COR-L47 (cell line): ENCODE data around the gene MAP1LC3B.
"Not testable (repeated sequence)": the region's sequence is repeated elsewhere in the genome, so short reads cannot be mapped to it uniquely, and the experiment has no call there.

Source experiments
- DNase-seq: peaks from one replicate; lab custom pipeline; 2025; lab: John Stamatoyannopoulos, UW

MAP1LC3B gene

GRCh38 chr16:87360862-87361610, 31.1 kb upstream of the MAP1LC3B start:
- DNase-seq = no peak

DNA sequence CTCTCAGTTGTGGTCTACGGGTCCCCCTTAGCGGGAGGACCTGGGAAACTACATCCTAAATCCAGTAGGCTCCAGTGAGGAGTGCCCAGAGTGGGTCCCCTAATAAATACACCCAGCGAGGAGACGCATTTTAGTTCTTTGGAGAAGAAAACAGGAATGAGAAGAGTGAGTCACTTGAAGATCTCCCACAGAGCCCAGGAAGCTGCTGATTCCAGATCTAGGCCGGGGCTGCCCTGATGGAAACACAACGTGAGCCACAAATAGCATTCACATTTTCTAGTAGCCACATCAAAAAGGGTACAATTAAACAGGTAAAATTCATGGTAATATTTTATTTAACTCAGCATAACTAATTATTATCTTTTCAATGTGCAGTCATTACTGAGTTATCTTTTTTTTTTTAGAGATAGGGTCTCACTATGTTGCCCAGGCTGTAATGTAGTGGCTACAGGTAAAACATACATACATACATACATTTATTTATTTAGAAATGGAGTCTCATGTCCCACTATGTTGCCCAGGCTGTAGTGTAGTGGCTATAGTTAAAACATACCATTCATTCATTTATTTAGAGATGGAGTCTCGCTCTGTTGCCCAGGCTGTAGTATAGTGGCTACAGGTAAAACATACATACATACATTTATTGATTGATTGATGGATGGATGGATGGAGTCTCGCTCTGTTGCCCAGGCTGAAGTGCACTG, 30.1 kb upstream of the MAP1LC3B start:
- DNase-seq = no peak

DNA sequence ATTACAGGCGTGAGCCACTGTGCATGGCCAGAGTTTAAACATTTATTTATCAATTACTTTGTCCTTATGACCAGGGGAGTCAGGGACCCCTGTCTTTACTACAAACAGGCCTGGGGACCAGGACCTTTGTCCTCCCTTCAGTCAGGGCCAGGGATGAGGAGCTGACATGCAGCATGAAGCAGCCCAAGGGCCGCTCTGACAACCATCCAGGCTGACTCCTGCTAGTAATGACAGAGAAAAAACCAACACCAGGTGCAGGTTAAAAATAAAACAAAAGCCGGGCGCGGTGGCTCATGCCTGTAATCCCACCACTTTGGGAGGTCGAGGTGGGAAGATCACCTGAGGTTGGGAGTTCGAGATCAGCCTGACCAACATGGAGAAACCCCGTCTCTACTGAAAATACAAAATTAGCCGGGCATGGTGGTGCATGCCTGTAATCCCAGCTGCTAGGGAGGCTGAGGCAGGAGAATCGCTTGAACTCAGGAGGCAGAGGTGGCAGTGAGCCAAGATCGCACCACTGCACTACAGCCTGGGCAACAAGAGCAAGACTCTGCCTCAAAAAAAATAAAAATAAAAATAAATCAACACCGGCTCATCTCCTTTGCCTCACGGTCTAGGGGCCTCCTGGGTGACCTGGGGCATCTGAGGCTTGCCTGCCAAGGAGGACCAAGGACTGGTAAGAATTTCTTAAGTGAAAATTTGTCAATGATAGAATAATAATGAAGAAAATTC, 29.1 kb upstream of the MAP1LC3B start:
- DNase-seq = not testable (repeated sequence)

DNA sequence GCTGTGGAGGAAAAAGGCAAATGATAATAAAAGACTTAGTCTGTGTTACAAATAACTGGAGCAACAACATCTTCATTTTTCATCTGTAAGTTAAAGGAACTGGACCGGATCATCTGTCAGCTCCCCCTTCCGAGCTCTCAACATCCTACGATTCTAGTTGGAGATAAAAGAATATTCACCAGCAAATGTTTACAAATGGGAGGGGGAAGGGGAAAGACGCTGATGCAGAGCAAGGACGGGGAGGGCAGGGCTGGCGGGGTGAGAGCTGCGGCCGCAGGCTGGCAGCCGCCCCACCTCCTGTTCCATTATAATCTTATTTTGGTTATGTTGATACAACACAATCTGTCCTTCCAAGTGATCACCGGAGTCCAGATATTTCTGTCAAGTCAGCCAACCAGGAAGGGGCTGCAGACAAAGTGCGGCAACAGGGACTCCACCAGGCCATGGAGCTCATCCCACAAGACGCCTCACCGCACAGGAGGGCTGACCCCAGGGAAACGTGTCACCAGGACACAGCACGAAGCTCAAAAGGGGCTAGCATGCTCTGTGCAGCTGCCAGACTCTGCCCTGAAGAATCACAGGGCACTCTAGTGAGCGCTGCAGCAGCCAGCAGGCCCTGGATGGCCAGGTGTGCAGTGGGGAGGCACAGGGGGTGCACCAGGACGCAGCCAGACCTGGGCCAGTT, 28.2 kb upstream of the MAP1LC3B start:
- DNase-seq = peak; percentile 8

GRCh38 chr16:87365021-87365713, 27.0 kb upstream of the MAP1LC3B start:
- DNase-seq = no peak

GRCh38 chr16:87366288-87366687, 25.8 kb upstream of the MAP1LC3B start:
- no peak for DNase-seq

DNA sequence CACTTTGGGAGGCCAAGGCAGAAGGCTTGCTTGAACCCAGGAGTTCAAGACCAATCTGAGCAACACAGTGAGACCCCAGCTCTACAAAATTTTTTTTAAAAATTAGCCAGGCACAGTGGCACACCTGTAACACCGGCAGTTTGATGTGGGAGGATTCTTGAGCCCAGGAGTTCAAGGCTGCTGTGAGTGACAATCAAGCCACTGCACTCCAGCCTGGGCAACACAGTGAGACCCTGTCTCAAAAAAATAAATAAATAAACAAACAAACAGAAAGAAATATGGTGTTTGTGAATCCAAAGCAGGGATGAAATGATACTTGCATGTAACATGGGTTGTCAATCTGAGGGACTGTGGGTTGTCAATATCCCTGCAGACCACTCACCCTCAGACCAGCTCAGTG, 25.2 kb upstream of the MAP1LC3B start:
- DNase-seq = no peak

GRCh38 chr16:87367529-87367928, 24.6 kb upstream of the MAP1LC3B start:
- no peak for DNase-seq

DNA sequence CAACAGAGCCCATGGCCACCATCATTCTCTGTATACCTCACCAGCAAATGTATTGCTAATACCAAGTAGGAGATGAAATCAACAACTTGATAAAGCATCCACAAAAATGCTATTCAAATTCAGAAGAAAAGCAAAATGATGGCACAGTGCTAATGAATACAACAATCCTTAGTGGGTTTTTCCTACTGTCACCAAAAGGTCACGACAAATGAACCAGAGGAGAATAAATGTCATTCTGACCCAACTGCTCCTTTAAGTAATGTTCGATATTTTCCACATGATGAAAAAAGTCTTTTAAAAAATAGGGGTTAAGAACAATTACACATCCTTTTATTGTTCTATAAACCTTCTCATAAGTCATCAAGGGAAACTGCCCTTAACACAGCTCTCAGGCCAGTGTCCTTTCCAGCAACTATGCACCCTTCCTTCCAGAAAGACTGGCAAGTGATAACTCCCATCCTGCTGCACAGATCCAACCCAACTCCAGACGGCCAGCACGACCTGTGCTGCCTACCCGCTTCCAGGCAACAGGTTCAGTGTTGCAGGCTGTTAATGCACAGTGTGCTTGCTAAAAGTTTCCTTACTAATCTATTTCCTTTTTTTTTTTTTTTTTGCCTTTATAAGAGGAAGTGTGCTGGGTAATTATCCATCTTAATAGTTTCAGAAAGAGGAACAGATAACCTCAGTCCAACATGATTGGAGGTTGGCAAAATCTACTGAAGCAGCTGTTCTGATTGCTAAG, 23.9 kb upstream of the MAP1LC3B start:
- DNase-seq = no peak

DNA sequence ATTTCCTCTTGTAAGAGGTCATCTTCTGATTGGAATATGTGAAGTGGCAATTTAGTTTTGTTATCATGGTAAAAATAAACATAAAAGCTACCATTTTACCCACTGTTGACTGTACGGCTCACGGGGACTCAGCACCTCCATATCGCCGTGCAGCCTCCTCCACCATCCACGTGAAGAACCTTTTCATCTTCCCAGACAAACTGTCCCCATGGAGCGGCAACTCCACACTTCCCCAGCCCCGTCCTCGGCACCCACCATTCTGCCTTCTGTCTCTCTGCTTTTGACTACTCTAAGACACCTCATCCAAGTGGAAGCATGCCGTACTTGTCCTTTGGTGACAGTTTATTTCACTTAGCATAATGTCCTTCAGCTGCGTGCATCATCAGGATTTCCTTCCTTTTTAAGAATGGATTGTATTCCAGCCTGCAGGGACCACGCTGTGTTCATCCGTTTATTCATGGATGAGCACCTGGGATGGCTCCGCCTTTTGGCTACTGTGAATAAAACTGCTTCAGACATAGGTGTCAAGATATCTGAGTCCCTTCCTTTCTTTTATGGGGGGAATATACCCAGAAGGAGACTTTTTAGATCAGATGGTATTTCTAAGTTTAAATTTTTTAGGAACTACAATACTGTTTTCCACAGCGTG, 22.9 kb upstream of the MAP1LC3B start:
- DNase-seq = no peak

- DNase-seq = no peak
These were observed 22.1 kb upstream of the MAP1LC3B start for GRCh38 chr16:87369796-87370719.

DNA sequence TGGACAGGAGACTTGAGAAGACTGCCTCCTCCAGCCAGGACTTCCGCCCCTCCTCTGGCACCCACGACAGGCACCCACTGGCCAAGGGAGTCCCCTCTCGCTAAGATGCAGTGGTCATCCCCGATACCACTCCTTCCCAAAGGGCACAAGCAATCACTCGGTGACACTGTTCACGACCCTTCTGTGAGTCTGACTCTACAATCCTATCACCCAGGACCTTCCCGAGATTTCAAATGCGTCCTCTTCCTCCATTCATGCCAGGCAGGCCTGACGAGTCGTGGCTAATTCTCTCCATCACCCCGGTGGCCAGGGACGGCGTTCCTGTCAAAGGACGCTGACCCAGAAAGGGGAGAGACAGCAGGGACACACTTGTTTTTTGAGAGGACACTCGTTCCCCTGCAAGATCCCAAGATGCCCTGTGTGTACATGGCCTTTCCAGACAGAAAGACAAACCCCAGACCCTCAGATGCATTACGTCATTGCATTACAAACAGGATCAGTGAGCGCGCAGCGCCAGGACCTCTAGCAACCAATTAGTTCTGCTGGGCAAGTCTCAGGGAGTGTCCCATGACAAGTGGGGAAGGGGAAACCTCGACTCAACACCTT, 20.8 kb upstream of the MAP1LC3B start:
- no peak for DNase-seq

DNA sequence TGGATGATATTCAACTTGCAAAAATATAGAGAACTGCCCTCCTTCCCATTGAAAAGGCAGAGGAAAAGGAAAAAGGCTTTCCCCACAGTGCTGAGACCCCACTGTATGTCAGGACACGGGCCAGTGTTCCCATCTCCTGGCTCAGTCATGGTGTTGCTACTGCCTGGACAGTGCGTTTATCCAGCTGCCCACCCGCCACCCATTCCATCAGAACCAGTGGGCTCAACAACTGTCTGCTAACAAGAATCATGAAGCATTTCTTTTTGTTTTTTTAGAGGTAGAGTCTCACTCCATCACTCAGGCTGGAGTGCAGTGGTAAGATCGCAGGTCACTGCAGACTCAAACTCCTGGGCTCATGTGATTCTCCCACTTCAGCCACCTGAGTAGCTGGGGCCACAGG, 19.8 kb upstream of the MAP1LC3B start:
- DNase-seq = no peak

DNA sequence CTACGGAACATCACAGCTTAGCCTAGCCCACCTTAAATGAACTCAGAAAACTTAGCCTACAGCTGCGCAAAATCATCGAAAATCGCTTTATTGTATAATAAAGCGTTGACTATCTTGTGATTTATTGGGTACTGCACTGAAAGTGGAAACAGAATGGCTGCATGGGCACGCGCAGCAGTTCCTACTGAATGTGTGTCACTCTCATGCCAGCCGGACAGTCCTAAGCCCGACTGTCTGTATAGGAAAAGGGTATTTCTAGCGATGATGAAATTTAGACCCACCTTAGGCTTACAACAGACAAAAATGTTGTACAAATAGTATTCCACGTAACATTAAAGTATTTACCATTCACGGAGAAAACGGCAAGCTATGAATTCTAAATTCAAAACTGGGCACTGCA, 17.8 kb upstream of the MAP1LC3B start:
- no peak for DNase-seq

DNA sequence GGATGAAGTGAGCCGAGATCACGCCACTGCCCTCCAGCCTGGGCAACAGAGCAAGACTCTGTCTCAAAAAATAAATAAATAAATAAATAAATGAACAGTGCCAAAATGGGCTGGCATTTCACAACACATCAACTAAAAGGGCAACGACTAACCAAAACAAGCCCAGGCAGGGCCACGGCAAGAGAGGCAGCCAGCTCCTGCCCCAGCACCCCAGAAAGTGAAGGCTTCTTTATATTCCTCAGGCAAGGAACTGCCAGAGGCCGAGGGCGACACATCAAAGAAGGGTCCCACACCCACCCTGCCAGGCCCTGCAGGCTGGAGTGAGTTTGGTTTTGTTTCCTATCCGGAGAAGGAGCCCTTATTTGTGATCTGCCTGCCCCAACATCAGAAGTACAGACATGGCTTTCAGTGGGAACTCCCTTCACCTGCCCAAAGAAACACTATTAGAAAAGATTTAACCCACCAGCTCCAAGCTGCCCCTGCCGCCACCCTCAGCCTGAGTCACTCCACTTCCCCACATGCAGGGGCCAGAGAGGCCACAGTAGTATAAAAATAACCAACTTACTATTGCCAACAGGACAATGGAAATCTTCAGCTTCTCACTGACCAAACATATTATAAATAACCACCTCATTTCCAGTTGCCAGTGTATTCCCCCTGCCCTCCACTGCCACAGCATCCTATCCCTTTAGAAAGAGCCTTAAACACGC, 16.6 kb upstream of the MAP1LC3B start:
- DNase-seq = no peak

DNA sequence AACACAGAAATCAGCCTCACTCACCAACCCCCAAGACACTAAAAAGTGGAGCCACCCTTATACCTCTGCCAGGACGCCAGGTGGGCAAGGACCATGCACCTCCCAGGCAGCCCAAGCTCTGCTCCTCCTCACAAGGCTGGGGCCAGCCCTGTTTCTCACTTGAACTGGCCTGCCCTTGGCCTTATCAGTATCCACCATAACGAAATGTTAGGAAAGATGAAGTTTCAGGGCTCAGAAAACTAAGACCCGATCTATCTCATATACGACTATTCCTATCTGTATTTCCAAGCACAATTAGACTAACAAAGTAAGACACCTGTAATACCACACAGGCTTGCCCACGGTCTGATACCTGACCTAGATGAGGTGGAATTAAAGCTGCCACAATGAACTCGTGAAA, 15.5 kb upstream of the MAP1LC3B start:
- no peak for DNase-seq

- not testable (repeated sequence) for DNase-seq
These were observed 12.8 kb upstream of the MAP1LC3B start for GRCh38 chr16:87379312-87379752.

GRCh38 chr16:87380403-87380802, 11.7 kb upstream of the MAP1LC3B start:
- DNase-seq = no peak
